Prostate gland (tissue), 2 donors: ENCODE measurements around the gene HIVEP3.

Source experiments
- CTCF ChIP-seq, 4 experiments: fragments of 200-600 bp in 2 of 4; fragments of 450-650 bp in 2 of 4; sonication (generic) in 2 of 4; IDR thresholded peaks; 1 replicate in 3 of 4; 2 replicates in 1 of 4; pipeline ENCODE4 v1.5.1; 2016 to 2019; ENCODE audit warnings: antibody characterized with exemption in 4 of 4, mild to moderate bottlenecking in 2 of 4, moderate library complexity in 2 of 4
- POLR2A ChIP-seq: fragments of 450-650 bp; IDR thresholded peaks from one replicate; pipeline ENCODE4 v1.6.1; 2016; ENCODE audit warnings: antibody characterized with exemption, mild to moderate bottlenecking
- POLR2AphosphoS5 ChIP-seq: sonication (generic); formaldehyde crosslinking; IDR thresholded peaks from one replicate; pipeline ENCODE4 v1.6.1; 2017; ENCODE audit warnings: antibody characterized with exemption

GRCh38 chr1:41663671-41664400 is 254.9 kb downstream of the HIVEP3 start:
- TF ChIP-seq CTCF (IDR thresholded peaks at IDR 0.05) (no peak), POLR2A (no peak), POLR2AphosphoS5 (no peak)
